MM.1S (cell line): ENCODE results near the gene AGFG1.

Experiments used
- EZH2 ChIP-seq: fragments of 300-600 bp; sonication (generic); optimal IDR thresholded peaks from 2 replicates; pipeline ENCODE3; 2017; ENCODE audit warnings: low read depth, mild to moderate bottlenecking, antibody characterized with exemption, low read length, mixed read lengths
- EZH2phosphoT487 ChIP-seq: fragments of 300-600 bp; sonication (generic); IDR thresholded peaks from 2 replicates; pipeline ENCODE4 v1.6.1; 2018; ENCODE audit warnings: antibody characterized with exemption, low read length
- TF ChIP-seq, protein P1 (sequence below): fragments of 300-600 bp; sonication (generic); IDR thresholded peaks from 2 replicates; pipeline ENCODE4 v1.5.1; 2016; ENCODE audit warnings: antibody characterized with exemption, low read length, mixed read lengths

- TF ChIP-seq, protein P1, sequence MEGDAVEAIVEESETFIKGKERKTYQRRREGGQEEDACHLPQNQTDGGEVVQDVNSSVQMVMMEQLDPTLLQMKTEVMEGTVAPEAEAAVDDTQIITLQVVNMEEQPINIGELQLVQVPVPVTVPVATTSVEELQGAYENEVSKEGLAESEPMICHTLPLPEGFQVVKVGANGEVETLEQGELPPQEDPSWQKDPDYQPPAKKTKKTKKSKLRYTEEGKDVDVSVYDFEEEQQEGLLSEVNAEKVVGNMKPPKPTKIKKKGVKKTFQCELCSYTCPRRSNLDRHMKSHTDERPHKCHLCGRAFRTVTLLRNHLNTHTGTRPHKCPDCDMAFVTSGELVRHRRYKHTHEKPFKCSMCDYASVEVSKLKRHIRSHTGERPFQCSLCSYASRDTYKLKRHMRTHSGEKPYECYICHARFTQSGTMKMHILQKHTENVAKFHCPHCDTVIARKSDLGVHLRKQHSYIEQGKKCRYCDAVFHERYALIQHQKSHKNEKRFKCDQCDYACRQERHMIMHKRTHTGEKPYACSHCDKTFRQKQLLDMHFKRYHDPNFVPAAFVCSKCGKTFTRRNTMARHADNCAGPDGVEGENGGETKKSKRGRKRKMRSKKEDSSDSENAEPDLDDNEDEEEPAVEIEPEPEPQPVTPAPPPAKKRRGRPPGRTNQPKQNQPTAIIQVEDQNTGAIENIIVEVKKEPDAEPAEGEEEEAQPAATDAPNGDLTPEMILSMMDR, result no peak
- TF ChIP-seq EZH2, result no peak
- no peak for TF ChIP-seq EZH2phosphoT487
Measured at GRCh38 chr2:227528803-227529202, 56.8 kb downstream of the AGFG1 start.
